Fibroblast of lung (primary cell): ENCODE results near the gene BBLN.

Source experiments
- EZH2 ChIP-seq: IDR thresholded peaks from 2 replicates; pipeline ENCODE4 v1.5.1; 2012; ENCODE audit warnings: low read length, control low read depth, mild to moderate bottlenecking; ENCODE audit errors: missing control alignments
- TF ChIP-seq, protein P1 (sequence below), 2 donors: IDR thresholded peaks in 1 of 2; conservative IDR thresholded peaks in 1 of 2; 1 replicate in 1 of 2; 2 replicates in 1 of 2; pipeline ENCODE4 v1.5.1; 2011 to 2012; ENCODE audit warnings: low read length in 2 of 2, control low read depth in 1 of 2, inconsistent platforms in 1 of 2, low read depth in 1 of 2, mild to moderate bottlenecking in 1 of 2

DNA sequence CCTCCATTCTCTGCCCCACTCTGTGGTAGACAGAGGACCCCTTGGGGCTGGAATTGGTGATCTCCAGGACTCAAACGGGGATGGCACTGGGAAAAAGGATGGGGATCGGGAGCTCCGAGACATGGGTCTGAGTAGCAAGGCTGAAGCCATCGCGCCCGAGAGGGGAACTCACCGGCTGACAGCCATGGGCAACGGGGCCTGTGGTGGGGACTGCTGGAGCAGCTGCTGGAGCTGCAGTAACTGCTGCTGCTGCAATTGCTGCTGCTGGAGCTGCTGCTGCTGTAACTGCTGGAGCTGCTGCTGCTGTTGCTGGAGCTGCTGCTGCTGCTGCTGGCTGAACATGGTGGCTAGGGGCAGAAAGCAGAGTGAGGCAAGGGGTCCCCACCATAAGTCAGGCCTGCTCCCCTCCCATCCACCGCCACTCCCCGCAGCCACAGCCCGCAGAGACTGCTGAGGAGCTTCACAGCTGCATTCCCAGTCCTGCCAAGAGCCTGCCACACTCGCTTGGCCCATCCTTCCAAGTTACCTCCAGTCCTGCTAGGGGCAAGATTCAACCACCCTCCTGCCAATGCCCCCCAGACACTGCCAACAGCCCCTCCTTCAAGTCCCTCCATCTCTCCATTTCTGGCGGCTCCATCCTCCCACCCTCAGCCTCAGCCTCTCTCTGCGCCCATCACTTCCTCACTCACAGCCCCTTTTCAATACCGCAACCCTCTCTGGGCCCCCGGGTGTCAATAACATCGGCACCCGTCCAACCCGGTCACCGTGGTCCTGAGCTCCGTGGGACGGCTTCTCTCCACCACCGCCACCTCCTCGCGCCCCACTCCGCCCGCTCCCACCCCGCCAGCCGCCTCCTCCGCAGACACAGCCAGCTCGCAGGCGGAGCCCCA lies 30.7 kb downstream of the BBLN start:
- TF ChIP-seq EZH2: no peak
- TF ChIP-seq, protein P1, sequence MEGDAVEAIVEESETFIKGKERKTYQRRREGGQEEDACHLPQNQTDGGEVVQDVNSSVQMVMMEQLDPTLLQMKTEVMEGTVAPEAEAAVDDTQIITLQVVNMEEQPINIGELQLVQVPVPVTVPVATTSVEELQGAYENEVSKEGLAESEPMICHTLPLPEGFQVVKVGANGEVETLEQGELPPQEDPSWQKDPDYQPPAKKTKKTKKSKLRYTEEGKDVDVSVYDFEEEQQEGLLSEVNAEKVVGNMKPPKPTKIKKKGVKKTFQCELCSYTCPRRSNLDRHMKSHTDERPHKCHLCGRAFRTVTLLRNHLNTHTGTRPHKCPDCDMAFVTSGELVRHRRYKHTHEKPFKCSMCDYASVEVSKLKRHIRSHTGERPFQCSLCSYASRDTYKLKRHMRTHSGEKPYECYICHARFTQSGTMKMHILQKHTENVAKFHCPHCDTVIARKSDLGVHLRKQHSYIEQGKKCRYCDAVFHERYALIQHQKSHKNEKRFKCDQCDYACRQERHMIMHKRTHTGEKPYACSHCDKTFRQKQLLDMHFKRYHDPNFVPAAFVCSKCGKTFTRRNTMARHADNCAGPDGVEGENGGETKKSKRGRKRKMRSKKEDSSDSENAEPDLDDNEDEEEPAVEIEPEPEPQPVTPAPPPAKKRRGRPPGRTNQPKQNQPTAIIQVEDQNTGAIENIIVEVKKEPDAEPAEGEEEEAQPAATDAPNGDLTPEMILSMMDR (conservative IDR thresholded peaks at IDR 0.05 in 1 of 2, IDR thresholded peaks at IDR 0.05 in 1 of 2; ENCODE audit: low read depth in 1 of 2, low read length in 2 of 2): no peak
